ENCODE measurements around the gene LRRC63.
"Not testable (repeated sequence)": the region's sequence is repeated elsewhere in the genome, so short reads cannot be mapped to it uniquely, and the experiment has no call there.

The LRRC63 gene

GRCh38 chr13:46182491-46182877 lies 29.2 kb upstream of the LRRC63 start:
- DNase-seq, result no peak

GRCh38 chr13:46183018-46183946 lies 28.4 kb upstream of the LRRC63 start:
- no peak for DNase-seq

GRCh38 chr13:46184277-46184699 lies 27.4 kb upstream of the LRRC63 start:
- peak; percentile 70 for DNase-seq

GRCh38 chr13:46185634-46186033 lies 26.1 kb upstream of the LRRC63 start:
- DNase-seq, result no peak

- DNase-seq, result no peak
These were observed 19.3 kb upstream of the LRRC63 start for GRCh38 chr13:46192412-46192811.

- DNase-seq, result no peak
These were observed 16.7 kb upstream of the LRRC63 start for GRCh38 chr13:46195016-46195415.

GRCh38 chr13:46197299-46198048 lies 14.3 kb upstream of the LRRC63 start:
- no peak for DNase-seq

- no peak for DNase-seq
These were observed 13.0 kb upstream of the LRRC63 start for GRCh38 chr13:46198696-46199193.

- DNase-seq, result no peak
These were observed 9.4 kb upstream of the LRRC63 start for GRCh38 chr13:46202188-46202795.

GRCh38 chr13:46202966-46203365 lies 8.8 kb upstream of the LRRC63 start:
- DNase-seq, result no peak

- DNase-seq, result no peak
These were observed 5.6 kb upstream of the LRRC63 start for GRCh38 chr13:46206143-46206542.

GRCh38 chr13:46207828-46208227 lies 3.9 kb upstream of the LRRC63 start:
- no peak for DNase-seq

GRCh38 chr13:46210362-46211083 lies 1.2 kb upstream of the LRRC63 start:
- no peak for DNase-seq

- peak; percentile 47 for DNase-seq
These were observed 629 bp upstream of the LRRC63 start for GRCh38 chr13:46211116-46211482.

- no peak for DNase-seq
These were observed 1.5 kb downstream of the LRRC63 start for GRCh38 chr13:46213242-46213641.

GRCh38 chr13:46214741-46215140 lies 3.0 kb downstream of the LRRC63 start:
- DNase-seq, result not testable (repeated sequence)

- not testable (repeated sequence) for DNase-seq
These were observed 8.5 kb downstream of the LRRC63 start for GRCh38 chr13:46220234-46220633.

- DNase-seq, result no peak
These were observed 17.5 kb downstream of the LRRC63 start for GRCh38 chr13:46229251-46229650.

GRCh38 chr13:46232281-46232680 lies 20.6 kb downstream of the LRRC63 start:
- DNase-seq, result no peak

GRCh38 chr13:46235286-46235685 lies 23.6 kb downstream of the LRRC63 start:
- DNase-seq, result no peak

GRCh38 chr13:46265292-46265691 lies 53.6 kb downstream of the LRRC63 start:
- DNase-seq, result no peak

GRCh38 chr13:46267166-46267565 lies 55.4 kb downstream of the LRRC63 start:
- DNase-seq, result no peak

GRCh38 chr13:46270416-46270815 lies 58.7 kb downstream of the LRRC63 start:
- no peak for DNase-seq
